ENCODE results near the gene OSBPL10.
"Not testable (repeated sequence)": the region's sequence is repeated elsewhere in the genome, so short reads cannot be mapped to it uniquely, and the experiment has no call there.

The OSBPL10 gene

GRCh38 chr3:31802981-31803740 lies 177.9 kb downstream of the OSBPL10 start:
- DNase-seq: no peak

DNA sequence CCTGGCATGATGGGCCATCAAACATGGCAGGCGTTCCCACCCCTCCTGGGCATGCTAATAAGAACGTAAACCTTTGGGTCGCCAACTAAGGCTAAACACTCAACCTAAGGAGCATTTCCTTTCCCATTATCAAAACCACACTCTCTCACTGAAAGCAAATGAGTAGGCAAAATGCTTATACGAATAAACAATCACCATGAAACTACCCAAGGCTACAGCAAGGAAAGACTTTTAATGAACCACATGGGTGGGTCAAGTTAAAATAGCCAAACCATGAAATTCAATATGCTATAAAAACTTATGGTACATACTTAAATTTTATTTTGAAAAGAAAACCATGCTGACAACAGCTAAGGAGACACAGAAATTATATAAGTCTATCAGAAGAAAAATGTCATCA lies 180.6 kb downstream of the OSBPL10 start:
- DNase-seq: no peak

- no peak for DNase-seq
These were observed 182.2 kb downstream of the OSBPL10 start for GRCh38 chr3:31798840-31799239.

- no peak for DNase-seq
These were observed 187.2 kb downstream of the OSBPL10 start for GRCh38 chr3:31793821-31794220.

GRCh38 chr3:31791090-31791430 lies 190.0 kb downstream of the OSBPL10 start:
- DNase-seq: no peak

DNA sequence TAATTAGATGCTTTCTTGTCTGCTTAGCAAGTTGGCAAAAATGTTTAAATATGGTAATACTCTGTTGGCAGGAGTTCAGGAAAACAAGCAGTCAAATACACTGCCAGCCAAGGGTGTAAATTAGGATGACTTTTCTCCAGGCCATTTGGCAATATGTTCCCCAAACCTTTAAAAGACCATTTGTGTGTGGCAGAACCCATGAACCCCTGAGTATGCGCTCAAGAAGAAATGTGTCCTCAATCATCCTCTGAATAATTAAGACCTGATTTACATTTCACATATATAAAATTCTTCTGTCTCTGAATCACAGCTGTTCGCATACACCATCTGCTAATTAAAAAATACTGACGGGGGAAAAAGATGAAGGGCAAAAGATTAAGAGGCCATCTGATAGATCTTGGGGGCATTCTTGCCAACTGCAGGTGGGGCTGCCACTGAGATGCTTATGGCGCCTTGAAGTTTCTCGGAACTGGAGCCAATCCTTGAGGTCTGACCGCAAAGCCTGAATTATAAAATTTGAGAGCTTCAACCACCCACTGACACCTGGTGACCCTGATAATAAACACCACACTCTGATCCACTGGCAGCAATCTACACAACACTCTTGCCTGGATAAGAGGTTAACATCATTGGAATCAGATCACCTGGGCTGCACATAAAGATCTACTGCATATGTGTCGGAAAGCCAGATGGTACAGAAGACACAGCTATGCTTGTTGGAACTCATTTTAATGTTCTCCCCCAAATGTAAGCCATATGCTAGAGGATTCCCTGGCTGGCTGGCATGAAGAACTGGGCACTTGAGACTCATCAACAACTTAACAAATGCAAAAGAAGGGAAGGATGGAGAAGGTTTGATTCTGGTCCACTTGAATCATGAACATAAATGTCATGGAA lies 190.6 kb downstream of the OSBPL10 start:
- DNase-seq: no peak

GRCh38 chr3:31789429-31789828 lies 191.6 kb downstream of the OSBPL10 start:
- no peak for DNase-seq

GRCh38 chr3:31785734-31786133 lies 195.3 kb downstream of the OSBPL10 start:
- DNase-seq: no peak

GRCh38 chr3:31785286-31785685 lies 195.8 kb downstream of the OSBPL10 start:
- no peak for DNase-seq

DNA sequence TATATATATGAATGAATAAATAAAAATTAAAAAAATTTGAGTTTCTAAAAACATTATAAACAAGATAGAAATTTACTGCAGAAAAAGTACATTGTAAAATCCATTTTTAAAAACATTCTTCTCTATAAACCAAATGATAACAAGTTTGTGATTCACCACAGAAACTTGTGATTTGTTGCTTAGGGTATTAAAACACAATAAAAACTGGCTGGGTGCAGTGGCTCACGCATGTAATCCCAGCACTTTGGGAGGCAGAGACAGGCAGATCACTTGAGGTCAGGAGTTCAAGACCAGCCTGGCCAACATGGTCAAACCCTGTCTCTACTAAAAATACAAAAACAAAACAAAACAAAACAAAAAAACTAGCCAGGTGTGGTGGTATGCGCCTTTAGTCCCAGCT lies 197.2 kb downstream of the OSBPL10 start:
- not testable (repeated sequence) for DNase-seq

DNA sequence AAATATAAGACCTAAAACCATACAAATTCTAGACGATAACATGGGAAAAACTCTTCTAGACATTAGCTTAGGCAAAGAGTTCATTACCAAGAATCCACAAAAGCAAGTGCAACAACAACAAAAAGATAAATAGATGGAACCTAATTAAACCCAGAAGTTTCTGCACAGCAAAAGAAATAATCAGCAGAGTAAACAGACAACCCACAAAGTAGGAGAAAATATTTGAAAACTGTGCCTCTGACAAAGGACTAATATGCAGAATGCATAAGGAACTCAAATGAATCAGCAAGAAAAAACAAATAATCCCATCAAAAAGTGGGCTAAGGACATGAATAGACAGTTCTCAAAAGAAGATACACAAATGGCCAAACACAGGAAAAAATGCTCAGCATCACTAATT lies 198.8 kb downstream of the OSBPL10 start:
- not testable (repeated sequence) for DNase-seq

DNA sequence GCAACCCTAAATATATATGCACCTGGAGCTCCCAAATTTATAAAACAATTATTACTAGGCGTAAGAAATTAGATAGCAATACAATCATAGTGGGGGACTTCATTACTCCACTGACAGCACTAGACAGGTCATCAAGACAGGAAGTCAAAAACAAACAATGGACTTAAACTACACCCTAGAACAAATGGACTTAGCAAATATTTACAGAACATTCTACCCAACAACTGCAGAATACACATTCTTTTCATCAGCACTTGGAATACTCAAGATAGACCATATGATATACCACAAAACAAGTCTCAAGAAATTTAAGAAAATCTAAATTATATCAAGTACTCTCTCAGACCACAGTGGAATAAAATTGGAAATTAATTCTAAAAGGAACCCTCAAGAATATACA lies 201.5 kb downstream of the OSBPL10 start:
- DNase-seq: no peak

DNA sequence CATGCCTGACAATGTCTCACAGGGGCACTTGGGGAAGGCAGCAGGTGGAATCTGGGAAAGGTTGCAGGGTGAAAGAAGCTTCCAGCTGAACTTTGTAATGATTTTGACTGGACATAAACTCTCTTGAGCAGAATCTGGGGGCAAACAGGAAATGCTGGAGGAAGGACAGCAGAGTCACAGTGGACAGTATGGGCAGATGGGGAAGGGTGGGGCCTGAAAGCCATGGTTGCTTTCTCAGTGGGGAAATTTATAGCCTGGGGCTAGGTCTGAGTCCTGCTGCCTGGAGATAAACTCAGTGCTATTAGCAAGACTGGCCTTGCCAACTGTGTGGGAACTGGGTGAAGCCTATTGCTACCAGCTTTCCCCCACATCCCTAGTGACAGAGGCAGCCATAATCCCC lies 203.2 kb downstream of the OSBPL10 start:
- no peak for DNase-seq

- no peak for DNase-seq
These were observed 204.0 kb downstream of the OSBPL10 start for GRCh38 chr3:31777092-31777491.

- DNase-seq: no peak
These were observed 205.0 kb downstream of the OSBPL10 start for GRCh38 chr3:31776016-31776415.

DNA sequence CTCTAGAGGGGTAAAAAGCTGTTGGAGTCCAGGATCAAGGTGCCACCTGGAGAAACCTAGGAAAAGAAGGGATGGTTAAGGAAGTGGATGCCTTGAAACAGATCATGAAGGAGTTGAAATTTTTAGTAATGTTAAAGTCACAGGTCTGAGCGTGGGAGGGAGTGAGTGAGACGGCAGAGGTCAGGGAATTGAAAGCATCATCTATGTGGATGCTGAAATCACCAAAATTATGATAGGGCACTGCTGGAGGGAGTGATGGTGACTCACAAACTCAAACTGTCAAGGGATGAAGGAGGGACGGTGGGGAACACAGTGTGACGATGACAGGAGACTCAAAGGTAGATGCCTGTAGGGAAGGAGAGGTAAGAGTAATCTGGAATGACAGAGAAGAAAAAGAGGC lies 205.7 kb downstream of the OSBPL10 start:
- DNase-seq: no peak

DNA sequence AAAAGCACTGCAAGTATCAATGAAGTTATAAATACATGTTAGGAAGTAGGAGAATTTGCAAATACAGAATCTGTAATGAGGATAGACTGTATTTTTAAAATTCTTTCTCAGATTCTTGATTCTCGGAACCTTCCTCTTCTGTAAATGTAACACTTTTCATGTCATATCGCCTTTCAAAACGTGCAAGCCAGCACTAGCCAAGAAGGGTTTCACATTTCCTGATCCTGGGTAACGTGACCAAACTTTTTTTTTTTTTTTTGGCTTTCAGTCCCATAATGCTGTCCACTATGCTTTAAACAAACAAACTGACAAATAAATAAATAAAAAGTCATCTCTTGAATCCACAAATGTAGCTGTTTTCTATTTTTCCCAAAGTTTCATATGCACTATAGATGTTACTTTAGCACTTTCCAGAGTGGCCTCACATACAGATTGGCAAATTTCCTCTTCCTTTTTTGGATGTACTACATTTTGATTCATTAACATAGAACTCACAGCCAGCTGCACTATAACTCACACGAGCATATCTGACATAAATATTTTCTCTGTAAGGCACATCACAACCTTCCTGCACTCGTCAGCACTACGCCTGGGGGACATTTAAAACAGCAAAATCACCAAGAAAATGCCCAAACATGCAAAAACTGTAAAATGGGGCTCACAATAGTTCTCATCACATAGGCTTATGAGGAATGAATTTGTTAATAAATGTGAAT lies 208.1 kb downstream of the OSBPL10 start:
- no peak for DNase-seq

DNA sequence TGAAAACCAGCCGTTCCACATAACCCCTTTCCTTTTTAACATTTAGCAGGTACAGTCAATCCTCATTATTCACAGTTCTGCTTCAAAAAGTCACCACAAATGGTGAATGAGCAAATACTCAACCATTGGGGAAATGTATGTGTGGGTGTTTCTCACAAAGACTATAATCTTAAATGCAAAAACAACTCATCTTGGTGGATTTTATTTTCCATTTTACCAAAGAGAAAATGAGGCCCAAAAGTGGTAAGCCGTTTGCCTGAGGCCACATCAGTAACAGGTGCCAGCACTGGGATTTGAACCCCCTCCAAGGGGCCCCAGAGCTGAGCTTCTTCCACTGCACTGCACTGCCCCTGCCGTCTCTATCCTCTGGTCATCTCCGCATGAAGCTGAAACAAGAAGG lies 208.8 kb downstream of the OSBPL10 start:
- no peak for DNase-seq

DNA sequence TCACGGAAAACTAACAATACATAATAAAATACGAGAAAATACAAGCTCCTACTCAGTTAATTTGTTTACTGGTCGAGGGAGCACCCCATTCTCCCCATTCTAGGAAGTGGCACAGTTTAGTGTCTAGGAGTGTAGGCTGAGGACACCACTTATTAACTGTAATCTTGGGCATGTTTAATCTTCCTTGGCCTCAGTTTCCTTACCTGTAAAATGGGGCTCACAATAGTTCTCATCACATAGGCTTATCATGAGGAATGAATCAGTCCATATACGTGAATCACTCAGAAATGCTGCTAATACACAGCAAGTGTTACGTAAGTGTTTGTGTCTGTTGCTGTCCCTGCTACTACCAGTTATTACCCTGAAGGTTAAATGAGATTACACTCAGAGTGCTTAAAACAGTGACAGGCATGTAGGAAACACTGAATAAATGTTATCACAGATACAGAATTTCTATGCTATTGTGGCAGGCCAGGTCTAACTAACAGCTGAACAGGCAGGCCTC lies 210.2 kb downstream of the OSBPL10 start:
- no peak for DNase-seq

DNA sequence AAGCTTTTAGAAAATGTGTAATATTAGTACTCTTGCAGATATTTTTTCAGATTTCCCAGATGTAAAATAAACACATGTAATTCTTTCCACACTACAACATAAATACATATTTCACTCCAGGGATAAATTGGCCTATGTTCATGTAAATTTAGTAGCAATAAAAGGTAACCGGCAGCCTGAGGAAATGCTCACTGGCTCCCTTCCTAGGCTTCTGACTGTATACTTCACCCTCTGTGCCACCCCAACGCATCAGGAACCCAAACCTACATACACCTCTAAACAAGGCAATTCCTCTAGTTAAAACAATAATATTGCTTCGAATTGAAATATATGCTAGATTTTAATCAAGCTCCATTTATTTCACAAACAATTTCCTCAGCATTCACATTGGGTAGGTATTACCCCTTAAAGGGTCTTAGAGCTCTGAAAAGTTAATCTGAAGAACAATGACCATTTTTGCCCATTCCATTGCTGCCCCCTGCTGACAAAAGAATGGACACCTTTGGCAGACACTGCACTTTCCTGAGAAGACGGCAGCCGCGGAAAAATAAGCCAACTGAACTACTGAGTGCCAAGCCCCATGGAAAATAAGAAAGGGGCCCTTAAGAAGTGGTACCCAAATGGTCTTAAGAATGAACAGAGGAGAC lies 212.5 kb downstream of the OSBPL10 start:
- peak; percentile 40 to 56 for DNase-seq

DNA sequence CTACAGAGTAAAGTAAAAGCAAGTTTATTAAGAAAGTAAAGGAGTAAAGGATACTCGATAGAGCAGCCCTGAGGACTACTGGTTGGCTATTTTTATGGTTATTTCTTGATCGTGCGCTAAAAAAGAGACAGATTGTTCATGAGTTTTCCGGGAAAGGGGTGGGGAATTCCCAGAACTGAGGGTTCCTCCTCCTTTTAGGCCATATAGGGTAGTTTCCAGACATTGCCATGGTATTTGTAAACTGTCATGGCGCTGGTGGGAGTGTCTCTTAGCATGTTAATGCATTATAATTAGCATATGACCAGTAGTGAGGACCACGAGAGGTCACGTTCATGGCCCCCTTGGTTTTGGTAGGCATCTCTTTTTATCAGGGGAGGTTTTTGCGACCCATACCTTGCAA lies 213.1 kb downstream of the OSBPL10 start:
- no peak for DNase-seq

DNA sequence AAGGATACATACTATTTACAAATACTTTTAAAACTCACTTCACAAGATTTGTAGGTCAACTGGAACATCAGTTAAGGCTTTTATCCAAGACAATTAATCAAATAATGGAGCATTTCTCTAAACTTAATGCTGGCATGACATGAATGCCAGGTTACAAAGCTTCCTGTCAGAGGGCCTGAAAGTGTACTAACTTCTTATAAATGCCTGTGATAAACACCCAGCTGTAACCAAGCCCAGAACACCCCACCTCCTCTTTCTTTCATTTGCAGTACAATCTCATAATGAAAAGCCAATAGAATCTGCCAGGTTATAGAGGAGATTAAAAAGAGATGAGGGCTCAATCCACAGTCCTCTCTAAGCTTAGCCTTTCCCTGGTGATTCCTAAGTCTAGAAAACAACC lies 214.4 kb downstream of the OSBPL10 start:
- DNase-seq: no peak

- DNase-seq: no peak
These were observed 215.2 kb downstream of the OSBPL10 start for GRCh38 chr3:31765871-31766270.

Measured in CD4-positive, alpha-beta T cell treated with Interleukin-4 for 1 hour (primary cell).